GM18870 (cell line): ENCODE results near the gene CFC1.
"Not testable (repeated sequence)": the region's sequence is repeated elsewhere in the genome, so short reads cannot be mapped to it uniquely, and the experiment has no call there.

Source experiments
- ATAC-seq: cut with Tn5 transposase; IDR thresholded peaks from one replicate; pipeline ENCODE4 v1.9.1; 2021; ENCODE audit warnings: moderate library complexity; ENCODE audit not compliant: unreplicated experiment

CFC1 gene

DNA sequence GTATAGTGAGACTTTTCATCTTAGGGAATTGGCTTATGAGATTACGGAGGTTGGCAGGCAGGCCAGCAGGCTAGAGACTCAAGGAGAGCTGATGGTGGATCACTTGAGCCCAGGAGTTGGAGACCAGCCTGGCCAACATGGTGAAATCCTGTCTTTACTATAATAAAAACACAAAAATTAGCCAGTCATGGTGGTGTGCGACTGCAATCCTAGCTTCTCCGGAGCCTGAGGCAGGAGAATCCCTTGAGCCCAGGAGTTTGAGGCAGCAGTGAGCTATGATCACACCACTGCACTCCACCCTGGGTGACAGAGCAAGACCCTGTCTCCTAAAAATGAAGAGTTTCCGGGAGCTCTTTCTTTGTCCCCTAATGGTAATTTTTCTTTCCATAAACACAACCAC, 14.6 kb downstream of the CFC1 start:
- not testable (repeated sequence) for ATAC-seq

DNA sequence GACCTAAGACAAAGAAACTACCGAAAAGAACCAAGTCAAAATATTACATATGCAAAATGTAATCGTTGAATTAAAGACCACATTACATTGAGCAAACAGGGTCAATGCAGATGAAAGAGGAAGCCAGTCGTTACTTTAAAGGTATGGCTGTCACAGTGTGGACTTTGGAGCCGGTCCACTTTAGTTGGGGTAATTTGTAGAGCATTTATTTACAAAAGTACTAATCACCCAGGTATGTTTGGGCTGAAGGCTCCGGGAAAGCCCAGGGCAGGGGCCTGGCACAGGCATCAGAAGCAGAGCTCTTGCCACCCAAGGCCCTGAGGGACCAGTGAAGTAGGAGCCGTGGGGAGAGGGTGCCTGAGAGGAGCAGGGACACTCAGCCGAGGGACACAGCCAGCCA, 15.8 kb downstream of the CFC1 start:
- not testable (repeated sequence) for ATAC-seq

DNA sequence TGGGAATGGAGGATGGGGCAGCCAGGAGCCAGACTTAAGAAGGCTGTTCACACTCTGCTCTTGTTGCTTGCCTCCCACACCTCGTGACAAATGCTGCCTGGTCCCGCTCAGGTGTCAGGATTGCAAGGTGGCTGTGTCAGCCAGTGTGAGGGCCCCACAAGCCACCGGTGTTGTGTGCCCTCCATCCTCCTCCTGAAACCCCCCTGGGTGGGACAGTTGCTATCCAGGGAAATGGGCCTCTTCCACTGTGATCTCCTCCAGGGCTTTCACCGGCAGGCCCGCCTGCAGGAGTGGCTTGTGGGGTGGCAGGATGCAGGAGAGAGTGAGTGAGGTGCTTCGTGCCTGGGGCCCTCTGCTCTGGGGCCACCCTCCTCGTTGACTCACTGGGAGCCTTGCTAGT, 16.4 kb downstream of the CFC1 start:
- not testable (repeated sequence) for ATAC-seq

DNA sequence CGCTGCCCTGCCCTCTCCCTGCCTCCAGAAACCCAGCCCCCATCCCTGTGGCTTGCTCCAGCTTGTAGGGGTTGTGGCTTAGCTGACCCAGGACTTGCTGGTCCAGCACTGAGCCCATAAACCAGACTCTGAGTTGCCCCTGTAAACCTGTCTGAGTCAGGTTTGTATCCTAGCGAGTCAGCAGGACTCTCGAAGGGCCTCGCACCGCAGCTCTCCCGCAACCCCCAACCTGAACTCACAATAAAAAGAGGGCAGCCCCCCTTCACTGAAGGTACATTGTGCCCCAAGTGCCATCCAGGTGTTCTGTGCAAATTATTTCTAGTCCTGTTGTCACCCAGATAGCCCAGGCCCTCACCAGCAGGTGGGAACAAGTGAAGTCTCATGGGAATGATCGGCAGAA, 17.9 kb downstream of the CFC1 start:
- ATAC-seq: not testable (repeated sequence)

DNA sequence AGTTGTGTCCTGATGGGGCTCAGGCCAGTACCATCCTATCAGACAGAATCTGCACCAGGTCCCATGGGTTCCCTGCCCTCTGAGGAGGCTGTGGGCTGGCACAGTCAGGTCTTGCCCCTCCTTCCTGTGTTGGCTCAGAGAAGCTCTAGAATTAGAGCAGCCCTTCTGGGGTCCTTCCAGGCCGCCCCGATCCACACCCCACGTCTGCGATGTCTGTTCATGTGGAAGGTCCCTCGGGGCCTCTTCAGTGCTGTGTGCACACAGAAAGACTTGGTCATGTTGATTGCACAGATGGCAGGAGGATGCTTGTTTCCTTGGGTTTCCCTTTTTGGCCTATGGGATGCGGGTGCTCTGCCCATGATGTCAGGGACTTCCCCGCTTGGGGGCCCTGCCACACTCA, 20.3 kb downstream of the CFC1 start:
- ATAC-seq: not testable (repeated sequence)

DNA sequence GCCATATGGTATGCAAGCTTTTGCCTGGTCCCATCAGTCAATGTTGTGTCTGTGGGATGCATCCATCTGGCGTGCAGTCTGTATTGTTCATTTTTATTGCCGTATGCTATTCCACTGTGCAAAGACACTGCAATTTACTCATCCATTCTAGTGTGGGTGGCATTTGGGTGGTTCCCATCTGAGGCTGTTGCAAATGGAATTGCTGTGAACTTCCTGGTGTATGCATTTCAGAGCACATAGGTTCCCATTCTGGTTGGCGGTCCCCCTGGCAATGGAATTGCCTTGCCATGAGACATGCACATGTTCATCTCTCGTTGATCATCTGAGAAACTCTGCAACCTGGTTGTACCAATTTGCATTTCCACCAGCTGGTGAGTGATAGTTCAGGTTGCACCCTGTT, 21.8 kb downstream of the CFC1 start:
- ATAC-seq: not testable (repeated sequence)

DNA sequence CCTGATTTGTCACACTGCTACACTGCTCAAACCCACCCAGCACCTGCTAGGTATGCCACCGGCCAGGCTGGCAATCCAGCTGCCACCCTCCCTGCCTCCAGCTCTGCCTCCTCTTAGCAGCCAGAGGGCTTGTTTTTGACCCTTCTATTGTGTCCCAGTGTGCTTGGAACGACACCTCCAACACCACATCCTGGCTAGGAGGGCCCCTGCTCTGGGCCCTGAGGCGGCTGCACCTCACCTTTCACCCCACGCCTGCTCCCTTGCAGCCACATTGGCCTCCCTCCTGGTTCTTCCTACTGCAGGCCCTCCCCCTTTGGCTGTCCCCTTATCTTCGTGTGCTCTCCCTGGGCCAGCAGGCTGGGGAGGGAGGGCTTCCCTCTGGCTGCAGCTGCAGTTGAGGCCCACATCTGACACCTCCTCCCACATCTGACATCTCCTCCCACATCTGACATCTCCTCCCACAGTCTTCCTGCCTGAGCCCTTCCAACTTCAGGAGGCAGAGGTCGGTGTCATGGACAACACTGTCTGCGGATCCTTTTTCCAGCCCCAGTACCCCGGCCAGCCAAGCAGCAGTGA, 23.1 kb downstream of the CFC1 start:
- ATAC-seq: not testable (repeated sequence)

DNA sequence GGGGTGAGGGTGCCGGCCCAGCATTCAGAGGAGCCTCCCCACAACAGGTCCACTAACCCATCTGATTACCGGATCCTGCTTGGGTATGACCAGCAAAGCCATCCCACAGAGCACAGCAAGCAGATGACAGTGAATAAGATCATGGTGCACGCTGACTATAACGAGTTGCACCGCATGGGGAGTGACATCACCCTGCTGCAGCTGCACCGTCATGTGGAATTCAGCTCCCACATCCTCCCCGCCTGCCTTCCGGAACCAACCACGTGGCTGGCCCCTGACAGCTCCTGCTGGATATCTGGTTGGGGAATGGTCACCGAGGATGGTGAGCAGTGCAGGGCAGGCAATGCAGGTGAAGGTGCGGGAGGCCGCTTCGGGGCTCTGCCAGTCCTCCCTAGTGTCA, 25.1 kb downstream of the CFC1 start:
- ATAC-seq: not testable (repeated sequence)

DNA sequence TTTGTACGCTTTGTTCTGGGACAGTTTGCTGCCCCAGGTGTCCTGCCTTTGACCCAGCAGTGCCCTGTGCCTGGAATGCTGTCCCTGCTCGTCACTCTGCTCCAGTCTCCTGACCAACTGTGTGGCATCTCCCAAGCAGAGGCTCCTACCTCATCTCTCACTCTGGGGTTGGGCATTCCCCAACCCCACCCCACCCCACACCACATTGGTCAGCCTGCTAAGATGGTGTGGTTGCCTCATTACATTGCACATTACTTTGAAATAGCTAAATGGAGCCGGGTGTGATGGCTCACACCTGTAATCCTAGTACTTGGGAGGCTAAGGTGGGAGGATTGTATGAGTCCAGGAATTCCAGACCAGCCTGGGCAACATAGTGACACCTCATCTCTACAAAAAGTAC, 27.4 kb downstream of the CFC1 start:
- ATAC-seq: not testable (repeated sequence)

DNA sequence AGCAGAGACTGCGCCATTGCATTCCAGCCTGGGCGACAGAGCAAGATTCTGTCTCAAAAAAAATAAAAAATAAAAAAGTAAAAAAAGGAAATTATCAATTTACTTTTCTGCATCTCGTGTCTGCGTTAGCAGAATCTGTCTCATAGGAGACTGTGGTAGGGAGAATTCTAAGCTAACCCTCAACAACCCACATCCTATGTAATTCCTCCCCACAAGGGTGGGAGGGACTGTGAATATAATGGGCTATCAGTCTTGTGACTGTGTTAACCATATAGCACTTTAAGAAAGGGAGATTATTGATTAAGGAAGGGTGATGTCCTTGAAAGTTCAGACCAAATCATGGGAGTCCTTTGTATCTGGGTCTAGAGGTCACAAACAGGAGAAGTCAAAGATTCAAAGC, 33.2 kb downstream of the CFC1 start:
- ATAC-seq: not testable (repeated sequence)

DNA sequence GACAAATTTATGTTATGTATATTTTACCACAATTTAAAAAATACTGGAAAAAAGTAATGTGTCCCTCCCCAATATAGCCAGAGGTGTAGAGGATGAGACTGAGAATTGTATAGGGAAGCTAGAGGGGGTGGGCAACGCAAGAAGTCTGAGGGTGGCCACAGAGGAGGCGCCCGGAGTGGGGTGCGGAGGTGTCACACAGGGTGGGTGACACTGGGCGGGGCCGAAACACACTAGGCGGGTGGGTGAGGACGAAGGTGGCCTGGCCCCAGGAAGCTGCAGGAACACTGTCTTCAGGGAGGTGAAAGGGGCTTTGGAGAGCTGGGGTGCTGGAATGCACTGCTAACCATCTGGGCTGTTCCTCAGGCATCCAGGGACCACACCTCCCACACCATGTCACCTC, 42.9 kb downstream of the CFC1 start:
- not testable (repeated sequence) for ATAC-seq

DNA sequence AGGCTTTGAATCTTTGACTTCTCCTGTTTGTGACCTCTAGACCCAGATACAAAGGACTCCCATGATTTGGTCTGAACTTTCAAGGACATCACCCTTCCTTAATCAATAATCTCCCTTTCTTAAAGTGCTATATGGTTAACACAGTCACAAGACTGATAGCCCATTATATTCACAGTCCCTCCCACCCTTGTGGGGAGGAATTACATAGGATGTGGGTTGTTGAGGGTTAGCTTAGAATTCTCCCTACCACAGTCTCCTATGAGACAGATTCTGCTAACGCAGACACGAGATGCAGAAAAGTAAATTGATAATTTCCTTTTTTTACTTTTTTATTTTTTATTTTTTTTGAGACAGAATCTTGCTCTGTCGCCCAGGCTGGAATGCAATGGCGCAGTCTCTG, 45.2 kb downstream of the CFC1 start:
- not testable (repeated sequence) for ATAC-seq

DNA sequence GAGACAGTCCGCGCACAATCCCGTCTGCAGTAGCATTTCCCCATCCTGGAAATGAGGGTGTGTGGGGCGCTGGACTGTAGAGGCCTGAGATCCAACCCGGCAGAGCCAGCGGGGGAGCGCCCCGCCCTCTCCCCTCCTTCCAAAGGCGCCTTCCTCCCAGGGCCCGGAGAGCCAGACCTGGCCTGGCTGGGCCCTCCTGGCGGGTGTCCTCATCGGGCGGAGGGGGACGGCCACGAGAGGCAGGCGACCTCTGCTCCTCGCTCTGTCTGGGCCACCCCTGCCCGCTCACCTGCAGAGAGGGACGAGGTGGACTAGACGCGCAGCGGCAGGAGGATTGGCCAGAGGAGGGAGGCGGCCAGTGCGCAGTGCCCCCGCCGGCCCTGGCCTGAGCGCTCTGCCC, 49.9 kb downstream of the CFC1 start:
- not testable (repeated sequence) for ATAC-seq

DNA sequence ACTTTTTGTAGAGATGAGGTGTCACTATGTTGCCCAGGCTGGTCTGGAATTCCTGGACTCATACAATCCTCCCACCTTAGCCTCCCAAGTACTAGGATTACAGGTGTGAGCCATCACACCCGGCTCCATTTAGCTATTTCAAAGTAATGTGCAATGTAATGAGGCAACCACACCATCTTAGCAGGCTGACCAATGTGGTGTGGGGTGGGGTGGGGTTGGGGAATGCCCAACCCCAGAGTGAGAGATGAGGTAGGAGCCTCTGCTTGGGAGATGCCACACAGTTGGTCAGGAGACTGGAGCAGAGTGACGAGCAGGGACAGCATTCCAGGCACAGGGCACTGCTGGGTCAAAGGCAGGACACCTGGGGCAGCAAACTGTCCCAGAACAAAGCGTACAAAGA, 51.0 kb downstream of the CFC1 start:
- not testable (repeated sequence) for ATAC-seq

DNA sequence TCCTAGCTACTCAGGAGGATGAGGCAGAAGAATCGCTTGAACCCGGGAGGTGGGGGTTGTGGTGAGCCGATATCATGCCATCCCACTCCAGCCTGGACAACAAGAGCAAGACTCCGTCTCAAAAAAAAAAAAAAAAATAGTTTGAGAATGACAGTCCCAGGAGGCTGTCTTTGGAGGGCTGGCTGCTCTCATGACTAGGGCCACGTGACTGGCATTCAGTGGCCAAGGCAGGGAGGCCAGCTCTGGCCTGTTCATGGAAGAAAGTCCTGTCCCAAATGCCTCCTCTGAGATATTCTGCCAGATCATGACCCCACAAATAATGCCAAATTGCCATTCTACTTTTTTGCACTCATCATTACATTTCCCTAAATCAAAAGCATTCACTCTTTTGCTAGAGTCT, 54.4 kb downstream of the CFC1 start:
- ATAC-seq: not testable (repeated sequence)

DNA sequence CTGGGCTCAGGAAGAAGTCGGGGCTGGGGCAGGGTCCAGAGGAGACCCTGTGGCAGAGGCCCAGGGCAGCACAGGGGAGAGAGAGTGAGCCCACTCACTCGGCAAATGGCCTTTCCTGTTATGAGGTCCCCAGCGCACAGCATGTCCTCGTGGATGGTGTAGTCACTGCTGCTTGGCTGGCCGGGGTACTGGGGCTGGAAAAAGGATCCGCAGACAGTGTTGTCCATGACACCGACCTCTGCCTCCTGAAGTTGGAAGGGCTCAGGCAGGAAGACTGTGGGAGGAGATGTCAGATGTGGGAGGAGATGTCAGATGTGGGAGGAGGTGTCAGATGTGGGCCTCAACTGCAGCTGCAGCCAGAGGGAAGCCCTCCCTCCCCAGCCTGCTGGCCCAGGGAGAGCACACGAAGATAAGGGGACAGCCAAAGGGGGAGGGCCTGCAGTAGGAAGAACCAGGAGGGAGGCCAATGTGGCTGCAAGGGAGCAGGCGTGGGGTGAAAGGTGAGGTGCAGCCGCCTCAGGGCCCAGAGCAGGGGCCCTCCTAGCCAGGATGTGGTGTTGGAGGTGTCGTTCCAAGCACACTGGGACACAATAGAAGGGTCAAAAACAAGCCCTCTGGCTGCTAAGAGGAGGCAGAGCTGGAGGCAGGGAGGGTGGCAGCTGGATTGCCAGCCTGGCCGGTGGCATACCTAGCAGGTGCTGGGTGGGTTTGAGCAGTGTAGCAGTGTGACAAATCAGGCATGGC, 55.4 kb downstream of the CFC1 start:
- ATAC-seq: not testable (repeated sequence)

DNA sequence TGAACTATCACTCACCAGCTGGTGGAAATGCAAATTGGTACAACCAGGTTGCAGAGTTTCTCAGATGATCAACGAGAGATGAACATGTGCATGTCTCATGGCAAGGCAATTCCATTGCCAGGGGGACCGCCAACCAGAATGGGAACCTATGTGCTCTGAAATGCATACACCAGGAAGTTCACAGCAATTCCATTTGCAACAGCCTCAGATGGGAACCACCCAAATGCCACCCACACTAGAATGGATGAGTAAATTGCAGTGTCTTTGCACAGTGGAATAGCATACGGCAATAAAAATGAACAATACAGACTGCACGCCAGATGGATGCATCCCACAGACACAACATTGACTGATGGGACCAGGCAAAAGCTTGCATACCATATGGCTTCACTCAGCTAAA, 56.6 kb downstream of the CFC1 start:
- not testable (repeated sequence) for ATAC-seq
